Measurements from ENCODE around the gene COX8A.
"Not testable (repeated sequence)": the region's sequence is repeated elsewhere in the genome, so short reads cannot be mapped to it uniquely, and the experiment has no call there.

Gene COX8A

GRCh38 chr11:63974259-63975143 is at the start of gene COX8A:
COX8A (plus strand) TSS chr11:63974620; CDS start chr11:63974681, 61 bp downstream.
- peak; percentile 99 for DNase-seq (ENCODE audit: low spot score)

- DNase-seq (ENCODE audit: low spot score), result no peak
These were observed 44.8 kb upstream of the COX8A start for GRCh38 chr11:63929616-63930015.

- DNase-seq (ENCODE audit: low spot score), result no peak
These were observed 43.4 kb upstream of the COX8A start for GRCh38 chr11:63931045-63931444.

GRCh38 chr11:63931876-63932275 is 42.5 kb upstream of the COX8A start:
- DNase-seq (ENCODE audit: low spot score), result no peak

GRCh38 chr11:63933459-63933858 is 41.0 kb upstream of the COX8A start:
- peak; percentile 52 for DNase-seq (ENCODE audit: low spot score)

- no peak for DNase-seq (ENCODE audit: low spot score)
These were observed 36.5 kb upstream of the COX8A start for GRCh38 chr11:63937713-63938478.

- DNase-seq (ENCODE audit: low spot score), result peak; percentile 99
These were observed 35.7 kb upstream of the COX8A start, which contains the start of gene NAA40 for GRCh38 chr11:63938479-63939396. NAA40 (plus strand) TSS chr11:63939002; CDS start chr11:63939097, 95 bp downstream.

GRCh38 chr11:63939397-63939891 is 35.0 kb upstream of the COX8A start:
- no peak for DNase-seq (ENCODE audit: low spot score)

- no peak for DNase-seq (ENCODE audit: low spot score)
These were observed 33.6 kb upstream of the COX8A start for GRCh38 chr11:63940786-63941185.

GRCh38 chr11:63941901-63942300 is 32.5 kb upstream of the COX8A start:
- no peak for DNase-seq (ENCODE audit: low spot score)

- DNase-seq (ENCODE audit: low spot score), result no peak
These were observed 31.6 kb upstream of the COX8A start for GRCh38 chr11:63942803-63943202.

- peak; percentile 57 for DNase-seq (ENCODE audit: low spot score)
These were observed 29.4 kb upstream of the COX8A start for GRCh38 chr11:63944987-63945386.

- peak; percentile 91 for DNase-seq (ENCODE audit: low spot score)
These were observed 28.8 kb upstream of the COX8A start for GRCh38 chr11:63945477-63946163.

- no peak for DNase-seq (ENCODE audit: low spot score)
These were observed 22.5 kb upstream of the COX8A start for GRCh38 chr11:63951779-63952536.

- no peak for DNase-seq (ENCODE audit: low spot score)
These were observed 21.9 kb upstream of the COX8A start for GRCh38 chr11:63952570-63952969.

- no peak for DNase-seq (ENCODE audit: low spot score)
These were observed 16.4 kb upstream of the COX8A start for GRCh38 chr11:63958008-63958407.

GRCh38 chr11:63961608-63962412 is 12.6 kb upstream of the COX8A start:
- peak; percentile 73 for DNase-seq (ENCODE audit: low spot score)

- DNase-seq (ENCODE audit: low spot score), result not testable (repeated sequence)
These were observed 10.5 kb upstream of the COX8A start for GRCh38 chr11:63963895-63964294.

- no peak for DNase-seq (ENCODE audit: low spot score)
These were observed 8.0 kb upstream of the COX8A start for GRCh38 chr11:63966444-63966843.
